Measurements from ENCODE around the gene SOX6.

SOX6 gene

GRCh38 chr11:15985127-15985859, 371.1 kb downstream of the SOX6 start:
- FAIRE-seq: no peak

GRCh38 chr11:15981292-15981691, 375.1 kb downstream of the SOX6 start:
- FAIRE-seq: no peak

- FAIRE-seq: no peak
Measured at GRCh38 chr11:15977116-15977515, 379.2 kb downstream of the SOX6 start.

GRCh38 chr11:15976433-15977045, 379.8 kb downstream of the SOX6 start:
- no peak for FAIRE-seq

- FAIRE-seq: no peak
Measured at GRCh38 chr11:15975742-15976141, 380.6 kb downstream of the SOX6 start.

- FAIRE-seq: no peak
Measured at GRCh38 chr11:15972838-15973237, 383.5 kb downstream of the SOX6 start.

GRCh38 chr11:15971215-15971546, 385.2 kb downstream of the SOX6 start:
- FAIRE-seq: no peak

- FAIRE-seq: no peak
Measured at GRCh38 chr11:15970506-15971214, 385.7 kb downstream of the SOX6 start.

GRCh38 chr11:15969701-15970329, 386.5 kb downstream of the SOX6 start:
- no peak for FAIRE-seq

GRCh38 chr11:15969281-15969680, 387.1 kb downstream of the SOX6 start:
- no peak for FAIRE-seq

- FAIRE-seq: no peak
Measured at GRCh38 chr11:15968461-15969130, 387.8 kb downstream of the SOX6 start.

- FAIRE-seq: no peak
Measured at GRCh38 chr11:15967966-15968365, 388.4 kb downstream of the SOX6 start.

- FAIRE-seq: no peak
Measured at GRCh38 chr11:15967166-15967565, 389.2 kb downstream of the SOX6 start.

- FAIRE-seq: no peak
Measured at GRCh38 chr11:15965562-15966250, 390.6 kb downstream of the SOX6 start.

GRCh38 chr11:15963266-15963665, 393.1 kb downstream of the SOX6 start:
- FAIRE-seq: no peak

GRCh38 chr11:15958910-15959309, 397.4 kb downstream of the SOX6 start:
- no peak for FAIRE-seq

- FAIRE-seq: no peak
Measured at GRCh38 chr11:15957234-15957633, 399.1 kb downstream of the SOX6 start.

GRCh38 chr11:15956302-15956701, 400.0 kb downstream of the SOX6 start:
- FAIRE-seq: no peak

- FAIRE-seq: no peak
Measured at GRCh38 chr11:15955595-15955994, 400.8 kb downstream of the SOX6 start.

- no peak for FAIRE-seq
Measured at GRCh38 chr11:15947681-15948648, 408.4 kb downstream of the SOX6 start.

- no peak for FAIRE-seq
Measured at GRCh38 chr11:15945726-15946125, 410.6 kb downstream of the SOX6 start.
